PC-9 (cell line): ENCODE measurements around the gene VAMP5.

ENCODE experiments used
- CTCF ChIP-seq: fragments of 200-600 bp; sonication (generic); conservative IDR thresholded peaks from 2 replicates; pipeline ENCODE4 v1.6.1; 2017; ENCODE audit warnings: mixed run types, antibody characterized with exemption, mild to moderate bottlenecking, moderate library complexity
- EZH2 ChIP-seq: fragments of 200-600 bp; sonication (generic); IDR thresholded peaks from 2 replicates; pipeline ENCODE4 v1.8.0; 2017; ENCODE audit warnings: antibody characterized with exemption, low read depth

- TF ChIP-seq CTCF (no peak), EZH2 (no peak)
These were observed at the start of gene VAMP5 for GRCh38 chr2:85584354-85584856.
